DMS53 (cell line): Measurements from ENCODE around the gene ITGB1.

Experiments
- DNase-seq: peaks from one replicate; lab custom pipeline; 2025; lab: John Stamatoyannopoulos, UW

The ITGB1 gene

GRCh38 chr10:32889631-32890212 lies 68.3 kb downstream of the ITGB1 start:
- no peak for DNase-seq

GRCh38 chr10:32888161-32888927 lies 69.7 kb downstream of the ITGB1 start:
- DNase-seq: no peak

GRCh38 chr10:32887481-32887880 lies 70.5 kb downstream of the ITGB1 start:
- no peak for DNase-seq

- DNase-seq: peak; percentile 21
Measured at GRCh38 chr10:32882076-32882475, 76.0 kb downstream of the ITGB1 start.

GRCh38 chr10:32878646-32879045 lies 79.4 kb downstream of the ITGB1 start:
- no peak for DNase-seq

- no peak for DNase-seq
Measured at GRCh38 chr10:32877915-32878314, 80.1 kb downstream of the ITGB1 start.

- DNase-seq: no peak
Measured at GRCh38 chr10:32865170-32865569, 92.9 kb downstream of the ITGB1 start.

- no peak for DNase-seq
Measured at GRCh38 chr10:32854435-32854834, 103.6 kb downstream of the ITGB1 start.

- DNase-seq: no peak
Measured at GRCh38 chr10:32851301-32851700, 106.7 kb downstream of the ITGB1 start.
